Astrocyte (in vitro differentiated cells and primary cell): ENCODE measurements around the gene NR6A1. TPM values are rescaled to one million over a fixed set of nuclear protein-coding genes. Genes with fewer than 3 reads are reported as not detected.

Experiments used
- DNase-seq: peaks from one replicate; pipeline ENCODE4 v3.0.0-alpha.2; 2010; ENCODE audit warnings: low read depth
- FAIRE-seq: peaks from 2 replicates; lab custom pipeline; 2011; peaks lifted over from hg19 to GRCh38; lab: Jason Lieb, UNC
- H2AFZ ChIP-seq: 2 replicates; pipeline ENCODE4 v1.6.0; 2012; ENCODE audit warnings: low read depth, low read length, inconsistent platforms
- H3K27ac ChIP-seq: 2 replicates; pipeline ENCODE4 v1.5.1; 2011; ENCODE audit warnings: low read depth, low read length, inconsistent platforms
- H3K27me3 ChIP-seq: 2 replicates; pipeline ENCODE4 v1.6.0; 2011; ENCODE audit warnings: low read length, inconsistent platforms; ENCODE audit not compliant: insufficient read depth
- H3K36me3 ChIP-seq: 2 replicates; pipeline ENCODE4 v1.5.1; 2011; ENCODE audit warnings: low read length, inconsistent platforms; ENCODE audit not compliant: insufficient read depth
- H3K4me1 ChIP-seq: 2 replicates; pipeline ENCODE4 v1.5.1; 2011; ENCODE audit warnings: low read length, inconsistent platforms; ENCODE audit not compliant: insufficient read depth
- H3K4me2 ChIP-seq: 2 replicates; pipeline ENCODE4 v1.6.0; 2012; ENCODE audit warnings: low read length, inconsistent platforms
- H3K4me3 ChIP-seq: 2 replicates; pipeline ENCODE4 v1.5.1; 2011; ENCODE audit warnings: low read depth, mild to moderate bottlenecking, low read length, inconsistent platforms; ENCODE audit not compliant: insufficient read depth
- H3K79me2 ChIP-seq: 2 replicates; pipeline ENCODE4 v1.6.0; 2012; ENCODE audit warnings: mild to moderate bottlenecking, low read length, inconsistent platforms; ENCODE audit not compliant: insufficient read depth
- H3K9ac ChIP-seq: 2 replicates; pipeline ENCODE4 v1.6.0; 2012; ENCODE audit warnings: mild to moderate bottlenecking, low read length, inconsistent platforms
- H3K9me3 ChIP-seq: 2 replicates; pipeline ENCODE4 v1.5.1; 2012; ENCODE audit warnings: low read depth, mild to moderate bottlenecking, low read length, inconsistent platforms; ENCODE audit not compliant: insufficient read depth
- H4K20me1 ChIP-seq: 2 replicates; pipeline ENCODE4 v1.6.0; 2012; ENCODE audit warnings: low read length, inconsistent platforms; ENCODE audit not compliant: insufficient read depth
- H3K27ac Mint-ChIP-seq: one replicate; pipeline ENCODE4 v1.8.0; 2021; ENCODE audit warnings: mild to moderate bottlenecking, mixed read lengths; ENCODE audit not compliant: unreplicated experiment
- H3K27me3 Mint-ChIP-seq: one replicate; pipeline ENCODE4 v1.8.0; 2021; ENCODE audit warnings: low read depth, mixed read lengths; ENCODE audit not compliant: unreplicated experiment
- H3K36me3 Mint-ChIP-seq: one replicate; pipeline ENCODE4 v1.8.0; 2021; ENCODE audit warnings: low read depth, mixed read lengths; ENCODE audit not compliant: unreplicated experiment
- H3K4me1 Mint-ChIP-seq: one replicate; pipeline ENCODE4 v1.8.0; 2021; ENCODE audit warnings: low read depth, mixed read lengths; ENCODE audit not compliant: unreplicated experiment
- H3K4me3 Mint-ChIP-seq: one replicate; pipeline ENCODE4 v1.8.0; 2021; ENCODE audit warnings: mild to moderate bottlenecking, moderate library complexity, mixed read lengths; ENCODE audit not compliant: unreplicated experiment
- H3K9me3 Mint-ChIP-seq: one replicate; pipeline ENCODE4 v1.8.0; 2021; ENCODE audit warnings: mild to moderate bottlenecking, mixed read lengths; ENCODE audit not compliant: unreplicated experiment
- EZH2 ChIP-seq: IDR thresholded peaks from 2 replicates; pipeline ENCODE4 v1.6.1; 2012; ENCODE audit warnings: mild to moderate bottlenecking, low read length, inconsistent platforms; ENCODE audit not compliant: insufficient read depth
- total RNA-seq: library from RNA; stranded (reverse); gene quantifications from 2 replicates; pipeline ENCODE4 v1.2.1, GENCODE V29; 2021
- TF ChIP-seq, protein P1 (sequence below): IDR thresholded peaks from 2 replicates; pipeline ENCODE4 v1.5.1; 2011; ENCODE audit warnings: low read depth, mild to moderate bottlenecking, inconsistent platforms, low read length, moderate library complexity; ENCODE audit not compliant: insufficient read depth

The NR6A1 gene
- total RNA-seq, 1 donor from 2014 or later, result 20.8 TPM

DNA sequence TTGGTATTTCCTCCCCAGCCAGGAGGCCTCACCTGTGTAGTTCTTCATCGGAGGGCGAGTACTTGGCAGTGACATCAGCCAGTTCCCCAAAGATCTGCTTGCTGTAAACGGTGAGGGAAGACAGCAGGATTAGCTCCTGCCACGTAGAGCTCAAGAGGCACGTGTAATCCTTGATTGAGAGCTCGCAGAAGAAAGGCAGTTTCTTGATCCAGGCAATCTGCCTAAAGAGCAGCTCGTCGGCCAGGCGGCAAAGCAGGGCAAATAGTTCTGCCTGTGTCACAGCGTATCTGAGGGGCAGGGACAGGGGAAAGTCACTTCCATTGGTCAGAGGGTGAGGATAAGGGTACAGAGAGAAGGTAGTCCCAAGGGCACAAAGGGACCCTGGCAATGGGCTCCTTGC is 235.3 kb downstream of the NR6A1 start:
- no peaks in the 10 kb centered on the region for H3K79me2 ChIP-seq
- no peaks in the 10 kb centered on the region for H3K36me3 ChIP-seq

DNA sequence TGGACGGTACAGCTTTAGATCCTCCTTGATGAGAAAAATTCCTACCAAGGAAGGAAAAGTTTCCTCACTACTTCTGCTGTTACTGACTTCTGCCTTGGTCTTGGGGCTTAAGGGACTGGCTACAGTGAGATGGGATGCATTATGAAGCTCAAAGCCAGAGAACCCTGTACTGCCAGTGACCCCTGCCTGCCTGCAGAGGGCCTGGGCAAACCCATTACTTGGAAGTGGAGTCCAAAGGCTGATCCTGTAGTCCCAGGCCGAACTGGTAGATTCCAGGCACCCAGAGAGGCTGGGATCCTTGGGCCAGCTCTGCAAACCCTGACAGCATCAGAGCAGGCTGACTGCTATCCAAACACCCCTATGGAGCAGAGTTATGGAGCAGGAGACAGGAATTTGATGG is 238.2 kb downstream of the NR6A1 start:
- Histone ChIP-seq H3K4me2 (no peak overlapping the region), H3K79me2 (no peaks in the 10 kb centered on the region), H3K4me3 (no peak overlapping the region), H3K27ac (no peak overlapping the region), H3K9ac (no peak overlapping the region), H3K4me1 (peaks cover 2% of the 10 kb centered on the region), H4K20me1 (no peaks in the 10 kb centered on the region), H3K27me3 (no peaks in the 10 kb centered on the region), H3K36me3 (no peaks in the 10 kb centered on the region), H3K9me3 (no peaks in the 10 kb centered on the region), H2AFZ (no peak overlapping the region)
- Mint-ChIP-seq H3K4me3 (no peak overlapping the region), H3K27ac (peak overlapping the region; percentile 48), H3K9me3 (peaks cover 3% of the 10 kb centered on the region), H3K4me1 (peaks cover 11% of the 10 kb centered on the region), H3K27me3 (no peaks in the 10 kb centered on the region), H3K36me3 (peaks cover 29% of the 10 kb centered on the region)
- TF ChIP-seq EZH2, result no peak
- TF ChIP-seq, protein P1, sequence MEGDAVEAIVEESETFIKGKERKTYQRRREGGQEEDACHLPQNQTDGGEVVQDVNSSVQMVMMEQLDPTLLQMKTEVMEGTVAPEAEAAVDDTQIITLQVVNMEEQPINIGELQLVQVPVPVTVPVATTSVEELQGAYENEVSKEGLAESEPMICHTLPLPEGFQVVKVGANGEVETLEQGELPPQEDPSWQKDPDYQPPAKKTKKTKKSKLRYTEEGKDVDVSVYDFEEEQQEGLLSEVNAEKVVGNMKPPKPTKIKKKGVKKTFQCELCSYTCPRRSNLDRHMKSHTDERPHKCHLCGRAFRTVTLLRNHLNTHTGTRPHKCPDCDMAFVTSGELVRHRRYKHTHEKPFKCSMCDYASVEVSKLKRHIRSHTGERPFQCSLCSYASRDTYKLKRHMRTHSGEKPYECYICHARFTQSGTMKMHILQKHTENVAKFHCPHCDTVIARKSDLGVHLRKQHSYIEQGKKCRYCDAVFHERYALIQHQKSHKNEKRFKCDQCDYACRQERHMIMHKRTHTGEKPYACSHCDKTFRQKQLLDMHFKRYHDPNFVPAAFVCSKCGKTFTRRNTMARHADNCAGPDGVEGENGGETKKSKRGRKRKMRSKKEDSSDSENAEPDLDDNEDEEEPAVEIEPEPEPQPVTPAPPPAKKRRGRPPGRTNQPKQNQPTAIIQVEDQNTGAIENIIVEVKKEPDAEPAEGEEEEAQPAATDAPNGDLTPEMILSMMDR, result no peak
- FAIRE-seq (no peak), DNase-seq (no peak)

More for the DNA sequence above, 235.3 kb downstream of the NR6A1 start:
- Histone ChIP-seq H2AFZ (no peak overlapping the region), H3K4me1 (no peaks in the 10 kb centered on the region), H3K4me3 (no peak overlapping the region), H3K9ac (no peak overlapping the region), H3K27me3 (no peaks in the 10 kb centered on the region), H3K9me3 (no peaks in the 10 kb centered on the region), H4K20me1 (no peaks in the 10 kb centered on the region), H3K4me2 (no peak overlapping the region), H3K27ac (no peak overlapping the region)
- FAIRE-seq (no peak), DNase-seq (no peak)
- Mint-ChIP-seq H3K4me3 (no peak overlapping the region), H3K4me1 (peaks cover 7% of the 10 kb centered on the region), H3K36me3 (peaks cover 31% of the 10 kb centered on the region), H3K27ac (peak overlapping the region; percentile 20), H3K27me3 (no peaks in the 10 kb centered on the region), H3K9me3 (peaks cover 3% of the 10 kb centered on the region)
- TF ChIP-seq EZH2, result no peak
- TF ChIP-seq, protein P1, result no peak

DNA sequence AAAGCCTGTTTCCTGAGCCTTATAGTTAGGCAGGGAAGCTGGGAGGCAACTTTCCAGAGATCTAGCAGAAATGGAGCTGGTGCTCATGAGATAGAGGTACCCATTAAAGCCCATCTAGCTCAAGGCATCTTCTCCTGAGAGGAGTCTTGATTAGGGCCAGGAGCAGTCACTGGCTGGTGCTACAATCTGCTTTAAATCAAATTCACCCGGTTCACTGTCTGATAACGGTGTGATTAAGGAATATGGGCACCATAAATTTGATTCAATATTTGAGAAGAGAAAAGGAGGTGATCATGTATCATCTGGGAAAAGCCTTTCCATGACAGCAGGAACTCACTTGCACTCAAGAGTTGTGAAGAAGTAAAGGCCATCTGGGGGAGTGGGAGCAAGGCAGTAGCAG is 240.0 kb downstream of the NR6A1 start:
- Histone ChIP-seq H3K79me2 (no peaks in the 10 kb centered on the region), H3K9ac (no peak overlapping the region), H3K4me1 (peaks cover 8% of the 10 kb centered on the region), H4K20me1 (no peaks in the 10 kb centered on the region), H2AFZ (no peak overlapping the region), H3K9me3 (no peaks in the 10 kb centered on the region), H3K4me2 (no peak overlapping the region), H3K4me3 (no peak overlapping the region), H3K27ac (no peak overlapping the region), H3K36me3 (no peaks in the 10 kb centered on the region), H3K27me3 (no peaks in the 10 kb centered on the region)
- no peak overlapping the region for H3K27ac Mint-ChIP-seq
- peaks cover 27% of the 10 kb centered on the region for H3K36me3 Mint-ChIP-seq
- no peak for FAIRE-seq
- H3K27me3 Mint-ChIP-seq, result no peaks in the 10 kb centered on the region
- no peak for DNase-seq
- peaks cover 3% of the 10 kb centered on the region for H3K9me3 Mint-ChIP-seq
- H3K4me3 Mint-ChIP-seq, result no peak overlapping the region
- TF ChIP-seq, protein P1, result no peak
- TF ChIP-seq EZH2, result no peak
- H3K4me1 Mint-ChIP-seq, result peaks cover 18% of the 10 kb centered on the region
